ENCODE data around the gene FOXD4L1.
A peak's percentile ranks its signal among the peaks of the same experiment; 100 is the strongest.
"Not testable (repeated sequence)": the region's sequence is repeated elsewhere in the genome, so short reads cannot be mapped to it uniquely, and the experiment has no call there.

FOXD4L1 gene

GRCh38 chr2:113527350-113528045 lies 29.0 kb downstream of the FOXD4L1 start:
- DNase-seq, result not testable (repeated sequence)

GRCh38 chr2:113528126-113528525 lies 29.7 kb downstream of the FOXD4L1 start:
- DNase-seq, result not testable (repeated sequence)

- DNase-seq, result not testable (repeated sequence)
Observed at GRCh38 chr2:113528904-113529303, 30.4 kb downstream of the FOXD4L1 start.

GRCh38 chr2:113532991-113533390 lies 34.5 kb downstream of the FOXD4L1 start:
- not testable (repeated sequence) for DNase-seq

GRCh38 chr2:113536573-113536972 lies 38.1 kb downstream of the FOXD4L1 start:
- DNase-seq, result not testable (repeated sequence)

GRCh38 chr2:113540834-113541203 lies 42.4 kb downstream of the FOXD4L1 start:
- not testable (repeated sequence) for DNase-seq

- peak; percentile 31 for DNase-seq
Observed at GRCh38 chr2:113541204-113541975, 42.9 kb downstream of the FOXD4L1 start.

GRCh38 chr2:113541976-113542485 lies 43.6 kb downstream of the FOXD4L1 start:
- not testable (repeated sequence) for DNase-seq

- DNase-seq, result not testable (repeated sequence)
Observed at GRCh38 chr2:113542529-113542928, 44.1 kb downstream of the FOXD4L1 start.

Measured in fibroblast of skin of back (primary cell).